Stimulated activated CD8-positive, alpha-beta memory T cell treated with anti-CD3 and anti-CD28 coated beads, Interleukin-2, amount 100 ng/mL, for 1 hour (primary cell): ENCODE data around the gene SYNGR3.

ENCODE experiments used
- DNase-seq, 2 donors: peaks; one replicate each; pipeline ENCODE4 v3.0.0-alpha.2; 2020; ENCODE audit warnings: low read depth in 2 of 2

Gene SYNGR3

GRCh38 chr16:2040787-2041522 is 51.2 kb downstream of the SYNGR3 start:
- DNase-seq, result no peak

GRCh38 chr16:2042171-2042985 is 52.6 kb downstream of the SYNGR3 start:
- DNase-seq, result no peak

- DNase-seq, result no peak
Measured at GRCh38 chr16:2042986-2043666, 53.4 kb downstream of the SYNGR3 start.
